ENCODE measurements around the gene PCSK5.

DNA sequence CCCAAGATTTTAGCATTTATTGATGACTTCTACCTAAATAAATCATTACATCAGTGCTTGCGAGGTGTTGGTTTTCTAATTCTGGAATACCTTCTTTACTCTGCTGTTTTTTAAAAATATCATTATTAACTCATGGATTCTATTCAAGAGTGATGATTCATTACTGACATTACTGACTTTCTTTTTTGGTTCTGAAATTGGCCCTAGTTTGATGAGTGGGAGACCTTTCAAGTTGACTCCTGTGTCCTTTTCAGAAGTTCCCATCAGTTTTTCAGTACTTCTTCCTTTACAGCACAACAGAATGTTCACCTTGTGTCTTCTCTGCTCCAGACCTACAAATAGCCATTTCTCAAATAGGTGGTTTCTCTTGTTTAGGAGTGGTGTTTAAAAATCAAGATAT lies 114.1 kb downstream of the PCSK5 start:
- TF ChIP-seq, protein P1, sequence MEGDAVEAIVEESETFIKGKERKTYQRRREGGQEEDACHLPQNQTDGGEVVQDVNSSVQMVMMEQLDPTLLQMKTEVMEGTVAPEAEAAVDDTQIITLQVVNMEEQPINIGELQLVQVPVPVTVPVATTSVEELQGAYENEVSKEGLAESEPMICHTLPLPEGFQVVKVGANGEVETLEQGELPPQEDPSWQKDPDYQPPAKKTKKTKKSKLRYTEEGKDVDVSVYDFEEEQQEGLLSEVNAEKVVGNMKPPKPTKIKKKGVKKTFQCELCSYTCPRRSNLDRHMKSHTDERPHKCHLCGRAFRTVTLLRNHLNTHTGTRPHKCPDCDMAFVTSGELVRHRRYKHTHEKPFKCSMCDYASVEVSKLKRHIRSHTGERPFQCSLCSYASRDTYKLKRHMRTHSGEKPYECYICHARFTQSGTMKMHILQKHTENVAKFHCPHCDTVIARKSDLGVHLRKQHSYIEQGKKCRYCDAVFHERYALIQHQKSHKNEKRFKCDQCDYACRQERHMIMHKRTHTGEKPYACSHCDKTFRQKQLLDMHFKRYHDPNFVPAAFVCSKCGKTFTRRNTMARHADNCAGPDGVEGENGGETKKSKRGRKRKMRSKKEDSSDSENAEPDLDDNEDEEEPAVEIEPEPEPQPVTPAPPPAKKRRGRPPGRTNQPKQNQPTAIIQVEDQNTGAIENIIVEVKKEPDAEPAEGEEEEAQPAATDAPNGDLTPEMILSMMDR (IDR thresholded peaks at IDR 0.05), result no peak
- no peak for TF ChIP-seq EZH2 (IDR thresholded peaks at IDR 0.05; ENCODE audit: borderline replicate concordance, insufficient read depth, low read depth, low read length, poor library complexity, severe bottlenecking)
